NK-92 treated with Interleukin-12 subunit alpha and Interleukin-12 subunit beta, amount 100 ng/mL, for 24 hours (cell line): ENCODE measurements around the gene ZBTB47.

ENCODE experiments used
- DNase-seq: peaks from one replicate; lab custom pipeline; 2025; lab: John Stamatoyannopoulos, UW

ZBTB47 gene

DNA sequence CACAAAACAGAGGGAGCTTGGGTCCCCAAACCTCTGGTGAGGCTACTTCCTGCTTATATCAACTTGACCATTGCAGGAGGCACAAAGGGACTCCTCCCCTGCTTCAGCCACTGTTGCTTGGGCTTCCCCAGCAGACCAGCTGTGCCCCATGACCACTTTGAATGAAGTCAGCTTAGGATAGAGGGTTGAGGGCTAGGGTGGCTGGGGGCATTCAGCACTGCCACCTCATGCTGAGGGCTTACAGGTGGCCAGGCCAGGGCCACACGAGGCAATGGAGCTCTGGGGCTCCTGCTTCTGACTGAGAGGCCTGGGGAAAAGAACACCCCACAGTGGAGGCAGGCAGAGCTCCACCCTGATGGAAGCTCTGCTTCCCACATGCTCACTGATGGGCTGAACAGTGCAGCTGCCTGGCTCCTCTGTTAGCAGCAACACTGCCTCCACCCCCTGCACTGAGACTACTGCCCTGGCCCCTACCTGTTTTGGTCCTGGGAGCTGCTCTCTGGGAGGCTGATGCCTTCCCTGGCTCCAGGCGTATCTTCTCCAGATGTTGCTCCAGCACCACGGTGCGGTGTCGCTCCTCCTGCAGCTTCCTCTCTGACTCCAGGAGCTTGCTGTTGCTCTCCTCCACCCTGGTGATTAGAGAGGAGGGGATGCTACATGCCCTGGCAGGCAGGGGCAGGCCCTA lies 59.3 kb downstream of the ZBTB47 start:
- no peak for DNase-seq

DNA sequence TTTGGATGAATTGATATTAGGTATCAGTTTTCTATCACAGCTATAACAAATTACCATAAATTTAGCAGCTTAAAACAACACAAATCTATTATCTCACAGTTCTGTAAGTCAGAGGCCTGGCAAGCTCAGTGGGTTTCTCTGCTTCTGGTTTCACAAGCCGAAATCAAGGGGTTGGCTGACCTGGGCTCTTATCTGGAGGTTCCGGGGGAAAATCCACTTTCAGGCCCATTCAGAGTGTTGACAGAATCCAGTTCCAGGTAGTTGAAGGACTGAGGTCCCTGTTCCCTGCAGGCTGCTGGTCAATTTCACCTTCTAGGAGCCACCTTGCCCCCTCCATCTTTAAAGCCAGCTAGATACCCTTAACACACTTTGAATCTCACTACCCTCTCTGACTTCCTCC lies 60.2 kb downstream of the ZBTB47 start:
- DNase-seq: no peak

DNA sequence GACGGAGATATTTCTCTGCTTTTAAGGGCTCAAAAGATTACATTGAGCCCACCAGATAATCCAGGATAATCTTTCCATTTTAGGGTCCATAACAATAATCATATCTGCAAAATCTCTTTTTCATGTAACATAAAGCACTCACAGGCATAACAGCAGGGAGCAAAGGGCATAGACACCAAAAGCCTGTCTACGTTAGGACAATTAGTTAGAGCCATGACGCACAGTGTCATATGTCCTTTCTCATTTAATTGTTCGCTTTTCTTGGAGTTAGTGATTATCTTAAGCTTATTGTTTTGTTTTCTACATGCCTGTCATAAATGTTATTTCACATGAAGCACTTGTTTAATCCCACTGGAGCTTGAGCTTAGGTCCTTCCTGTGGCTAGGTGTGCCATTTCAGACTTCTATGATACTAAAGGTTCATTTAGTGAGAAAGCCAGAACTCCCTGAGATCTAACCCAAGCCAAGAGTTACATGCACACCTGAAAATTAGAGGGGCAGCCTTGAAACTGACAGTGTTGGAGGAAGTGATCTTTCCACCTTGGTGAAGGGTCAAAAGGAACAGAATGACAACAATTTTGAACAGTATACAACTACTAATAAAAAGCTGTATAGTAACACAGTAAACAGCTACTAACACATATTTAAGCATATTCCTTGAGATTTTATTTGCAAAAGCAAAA lies 60.8 kb downstream of the ZBTB47 start:
- DNase-seq: no peak
